H1 (cell line): ENCODE measurements around the gene SLC12A2. TPM values are rescaled to one million over a fixed set of nuclear protein-coding genes. Genes with fewer than 3 reads are reported as not detected.

ENCODE experiments used
- CTCF ChIA-PET: fragments of 300-600 bp; sonication (Branson Sonifier 250); formaldehyde crosslinking; loops from one replicate; lab custom pipeline; 2021; ENCODE audit not compliant: partially characterized antibody; lab: Charles Lee
- POLR2A ChIA-PET: fragments of 300-600 bp; sonication (Branson Sonifier 250); formaldehyde crosslinking; loops from one replicate; lab custom pipeline; 2021; ENCODE audit warnings: inconsistent platforms; ENCODE audit not compliant: partially characterized antibody; lab: Charles Lee
- DNase-seq, 2 experiments: peaks; one replicate each; pipeline versions ENCODE4 v3.0.0 to v3.0.0-alpha.2; 2010 to 2022; ENCODE audit warnings: low spot score in 2 of 2, low read depth in 1 of 2, mixed read lengths in 1 of 2
- FAIRE-seq: peaks from 2 replicates; lab custom pipeline; 2011; peaks lifted over from hg19 to GRCh38; lab: Jason Lieb, UNC
- H2AFZ ChIP-seq: 2 replicates; pipeline ENCODE4 v1.8.1; 2012; ENCODE audit warnings: low read length, inconsistent platforms
- H2AK5ac ChIP-seq: 2 replicates; pipeline ENCODE4 v1.6.1; 2013; ENCODE audit warnings: low read depth, low read length
- H2BK120ac ChIP-seq: replicated peaks from 2 replicates; pipeline ENCODE3; 2013; ENCODE audit warnings: low read depth, low read length, inconsistent platforms
- H2BK12ac ChIP-seq: 2 replicates; pipeline ENCODE4 v1.6.1; 2013; ENCODE audit warnings: low read depth, low read length
- H2BK15ac ChIP-seq: 2 replicates; pipeline ENCODE4 v1.6.1; 2013; ENCODE audit warnings: low read length
- H2BK20ac ChIP-seq: 2 replicates; pipeline ENCODE4 v1.6.1; 2013; ENCODE audit warnings: low read length
- H2BK5ac ChIP-seq: 2 replicates; pipeline ENCODE4 v1.6.1; 2013; ENCODE audit warnings: low read depth, low read length
- H3K14ac ChIP-seq: 2 replicates; pipeline ENCODE4 v1.6.1; 2013; ENCODE audit warnings: inconsistent platforms; ENCODE audit not compliant: insufficient read length
- H3K18ac ChIP-seq: 2 replicates; pipeline ENCODE4 v1.6.1; 2013; ENCODE audit warnings: low read length; ENCODE audit errors: extremely low read depth
- H3K23ac ChIP-seq: 2 replicates; pipeline ENCODE4 v1.6.1; 2013; ENCODE audit warnings: inconsistent platforms; ENCODE audit not compliant: insufficient read length
- H3K23me2 ChIP-seq: 2 replicates; pipeline ENCODE4 v1.6.1; 2013; ENCODE audit warnings: low read depth, low read length
- H3K27ac ChIP-seq: 2 replicates; pipeline ENCODE4 v1.6.1; 2011; ENCODE audit warnings: low read depth, low read length, inconsistent platforms
- H3K27me3 ChIP-seq, 4 experiments: replicated peaks in 1 of 4; 1 replicate in 1 of 4; 2 replicates in 3 of 4; pipeline versions ENCODE4 v1.6.1 to v1.8.1; 2011 to 2013; ENCODE audit warnings: low read length in 3 of 4, mild to moderate bottlenecking in 3 of 4, inconsistent platforms in 2 of 4, mixed read lengths in 2 of 4, moderate library complexity in 1 of 4; ENCODE audit not compliant: control insufficient read depth in 3 of 4, insufficient read depth in 3 of 4; ENCODE audit errors: extremely low read depth in 1 of 4
- H3K36me3 ChIP-seq, 4 experiments: 2 replicates each; pipeline versions ENCODE4 v1.6.1 to v1.8.1; 2011 to 2013; ENCODE audit warnings: mild to moderate bottlenecking in 4 of 4, low read length in 3 of 4, moderate library complexity in 2 of 4, control low read depth in 1 of 4, inconsistent platforms in 1 of 4; ENCODE audit not compliant: insufficient read depth in 4 of 4, control insufficient read depth in 2 of 4
- H3K4ac ChIP-seq: replicated peaks from 2 replicates; pipeline ENCODE3; 2013; ENCODE audit warnings: low read length, low read depth, mixed read lengths, inconsistent platforms; ENCODE audit not compliant: insufficient read length
- H3K4me1 ChIP-seq, 4 experiments: replicated peaks in 1 of 4; 1 replicate in 1 of 4; 2 replicates in 3 of 4; pipeline versions ENCODE4 v1.6.1 to v1.8.1; 2011 to 2013; ENCODE audit warnings: low read length in 3 of 4, inconsistent platforms in 2 of 4, mixed read lengths in 1 of 4; ENCODE audit not compliant: insufficient read depth in 4 of 4, control insufficient read depth in 3 of 4
- H3K4me2 ChIP-seq, 2 experiments: 2 replicates each; pipeline versions ENCODE4 v1.6.1 to v1.8.1; 2011 to 2013; ENCODE audit warnings: low read depth in 2 of 2, low read length in 2 of 2, control low read depth in 1 of 2, inconsistent platforms in 1 of 2, mild to moderate bottlenecking in 1 of 2; ENCODE audit not compliant: insufficient read depth in 1 of 2
- H3K4me3 ChIP-seq, 4 experiments: fragments of 200-600, 300-600 bp in 1 of 4; sonication (generic), shearing (Covaris generic), sonication (Bioruptor Twin) in 1 of 4; 2 replicates each; pipeline versions ENCODE4 v1.5.1 to v1.8.1; 2011 to 2016; ENCODE audit warnings: low read length in 4 of 4, low read depth in 3 of 4, control low read depth in 2 of 4, inconsistent platforms in 2 of 4, mild to moderate bottlenecking in 2 of 4, mixed read lengths in 1 of 4, moderate library complexity in 1 of 4; ENCODE audit not compliant: insufficient read depth in 2 of 4; ENCODE audit errors: extremely low read depth in 1 of 4
- H3K56ac ChIP-seq: replicated peaks from 2 replicates; pipeline ENCODE3; 2013; ENCODE audit warnings: low read depth, mild to moderate bottlenecking, mixed read lengths, low read length, inconsistent platforms; ENCODE audit not compliant: insufficient read length
- H3K79me1 ChIP-seq: 2 replicates; pipeline ENCODE4 v1.6.1; 2013; ENCODE audit warnings: low read depth, low read length, control low read depth
- H3K79me2 ChIP-seq, 2 experiments: 2 replicates each; pipeline versions ENCODE4 v1.6.1 to v1.8.1; 2012 to 2013; ENCODE audit warnings: low read length in 2 of 2, mild to moderate bottlenecking in 2 of 2, inconsistent platforms in 1 of 2; ENCODE audit not compliant: insufficient read depth in 2 of 2, control insufficient read depth in 1 of 2
- H3K9ac ChIP-seq, 4 experiments: replicated peaks in 1 of 4; 1 replicate in 1 of 4; 2 replicates in 3 of 4; pipeline versions ENCODE4 v1.6.1 to v1.8.1; 2011 to 2013; ENCODE audit warnings: low read depth in 3 of 4, low read length in 3 of 4, control low read depth in 2 of 4, mild to moderate bottlenecking in 2 of 4, moderate library complexity in 2 of 4, inconsistent platforms in 1 of 4; ENCODE audit errors: extremely low read depth in 1 of 4
- H3K9me3 ChIP-seq, 2 experiments: 2 replicates each; pipeline versions ENCODE4 v1.6.1 to v1.8.1; 2012 to 2013; ENCODE audit warnings: mild to moderate bottlenecking in 2 of 2, moderate library complexity in 2 of 2, control low read depth in 1 of 2, inconsistent platforms in 1 of 2, low read depth in 1 of 2, low read length in 1 of 2, mixed read lengths in 1 of 2; ENCODE audit not compliant: insufficient read depth in 2 of 2
- H4K20me1 ChIP-seq, 2 experiments: replicated peaks in 1 of 2; 2 replicates each; pipeline versions ENCODE3 to v1.8.1; 2011 to 2013; ENCODE audit warnings: inconsistent platforms in 2 of 2, low read length in 2 of 2, mild to moderate bottlenecking in 1 of 2; ENCODE audit not compliant: insufficient read depth in 2 of 2, control insufficient read depth in 1 of 2
- H4K5ac ChIP-seq: 2 replicates; pipeline ENCODE4 v1.6.1; 2013; ENCODE audit warnings: low read length, low read depth, mixed read lengths, inconsistent platforms; ENCODE audit not compliant: insufficient read length
- H4K8ac ChIP-seq: 2 replicates; pipeline ENCODE4 v1.8.0; 2013; ENCODE audit warnings: mild to moderate bottlenecking, moderate library complexity, low read length, inconsistent platforms; ENCODE audit not compliant: insufficient read depth; ENCODE audit errors: extremely low read depth
- H4K91ac ChIP-seq: replicated peaks from 2 replicates; pipeline ENCODE3; 2013; ENCODE audit warnings: low read length, mixed read lengths, inconsistent platforms; ENCODE audit not compliant: insufficient read length
- EP300 ChIP-seq, 2 experiments: IDR thresholded peaks; 1 replicate in 1 of 2; 2 replicates in 1 of 2; pipeline ENCODE4 v1.6.1; 2011 to 2012; ENCODE audit warnings: low read depth in 2 of 2, low read length in 2 of 2, mild to moderate bottlenecking in 2 of 2, borderline replicate concordance in 1 of 2, inconsistent platforms in 1 of 2, moderate library complexity in 1 of 2
- JUND ChIP-seq: IDR thresholded peaks from 2 replicates; pipeline ENCODE4 v1.6.1; 2011; ENCODE audit warnings: mild to moderate bottlenecking, improper control_type of control experiment, low read length
- KDM5A ChIP-seq: fragments of 200-600 bp; IDR thresholded peaks from 2 replicates; pipeline ENCODE4 v1.7.1; 2012; ENCODE audit warnings: mild to moderate bottlenecking, low read length, inconsistent platforms, mixed read lengths
- TEAD4 ChIP-seq: IDR thresholded peaks from 2 replicates; pipeline ENCODE4 v1.6.1; 2012; ENCODE audit warnings: low read depth, low read length, inconsistent platforms, mixed read lengths
- WGBS, 2 experiments: shearing (Covaris generic) in 1 of 2; methylation state at CpG; one replicate each; pipeline versions ENCODE4 v1.1.6 to v1.1.7; 2013 to 2015; ENCODE audit warnings: low lambda C conversion rate in 2 of 2, mixed read lengths in 2 of 2, inconsistent platforms in 1 of 2, low coverage in 1 of 2, missing lambda C conversion rate in 1 of 2; ENCODE audit not compliant: insufficient replicate concordance in 2 of 2, insufficient coverage in 1 of 2, insufficient read length in 1 of 2; ENCODE audit errors: extremely low coverage in 1 of 2, missing lambda C conversion rate in 1 of 2; 5-methylcytosine and 5-hydroxymethylcytosine counted together
- polyA plus RNA-seq, 7 experiments: library from polyadenylated mRNA; depleted of rRNA in 3 of 7; stranded (reverse) in 5 of 7; unstranded in 2 of 7; fragments of >200 nt in 5 of 7; fragments of 200-250 nt in 2 of 7; gene quantifications; 1 replicate in 5 of 7; 2 replicates in 1 of 7; 4 replicates in 1 of 7; pipeline versions ENCODE4 v1.2.1 to v1.2.3, GENCODE V29; 2011 to 2013; ENCODE audit warnings: missing spikeins in 2 of 7, mixed read lengths in 2 of 7
- total RNA-seq: library from RNA; stranded (reverse); fragmentation: NEBNext Ultra II Directional; extraction: Animal tissue kit (Norgen Biotek cat#: 25700); gene quantifications from 2 replicates; pipeline ENCODE4 v1.2.1, GENCODE V29; 2021

Gene SLC12A2
- total and polyA plus RNA-seq, 2 of the 8 experiments (the other 6 are each of a cell fraction or from before 2014, with no cell fraction given): 2.6 to 16.2 TPM

DNA sequence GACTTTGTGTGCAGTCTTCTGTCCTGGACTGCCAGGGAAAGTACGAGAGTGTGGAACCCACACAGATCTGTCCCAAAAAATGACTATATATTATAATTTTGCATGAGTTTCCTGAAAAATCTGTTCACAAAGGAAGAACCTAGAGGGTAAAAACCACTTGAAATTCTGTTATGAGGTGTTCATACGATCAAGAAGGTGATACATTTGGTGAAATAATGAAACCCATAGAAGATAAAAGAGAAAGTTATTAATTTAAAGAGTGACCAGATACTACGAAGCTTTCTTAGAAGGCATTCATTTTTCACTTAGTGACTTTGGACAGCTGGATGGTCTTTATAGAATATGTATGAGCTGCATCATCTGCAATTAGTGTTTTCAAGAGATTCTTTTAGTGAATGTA is 32.9 kb downstream of the SLC12A2 start:
- Histone ChIP-seq H3K4ac (no peak overlapping the region), H3K9ac (no peak overlapping the region), H3K23me2 (no peaks in the 10 kb centered on the region), H4K8ac (no peak overlapping the region), H3K56ac (no peak overlapping the region), H2BK120ac (no peak overlapping the region), H4K5ac (no peak overlapping the region), H3K27ac (no peak overlapping the region), H2BK12ac (no peak overlapping the region), H2BK20ac (no peak overlapping the region), H3K4me1 (no peaks in the 10 kb centered on the region), H4K91ac (no peak overlapping the region), H2AK5ac (no peak overlapping the region), H2BK15ac (no peak overlapping the region), H3K79me1 (no peaks in the 10 kb centered on the region), H3K36me3 (peaks cover 0 to 9% (median 4%) of the 10 kb centered on the region in 4 experiments; a peak in 6 of 8 replicates), H2BK5ac (no peak overlapping the region), H3K18ac (no peak overlapping the region), H3K23ac (no peak overlapping the region), H3K79me2 (no peaks in the 10 kb centered on the region), H3K4me2 (no peak overlapping the region), H2AFZ (no peak overlapping the region), H3K4me3 (no peak overlapping the region), H3K9me3 (no peaks in the 10 kb centered on the region), H4K20me1 (no peaks in the 10 kb centered on the region), H3K14ac (no peak overlapping the region), H3K27me3 (no peaks in the 10 kb centered on the region)
- no peak for DNase-seq
- 91% methylated on average over 3 of the region's 3 CpGs; no CpG with 5 or more reads in 1 of the 2 experiments for whole genome bisulfite sequencing, 2 experiments
- POLR2A ChIA-PET: no interaction called here
- CTCF ChIA-PET: no interaction called here
- no peak for FAIRE-seq
- TF ChIP-seq EP300 (IDR thresholded peaks at IDR 0.05; ENCODE audit: borderline replicate concordance in 1 of 2, low read depth in 2 of 2, low read length in 2 of 2) (no peak), JUND (no peak), KDM5A (no peak), TEAD4 (no peak)
